Measurements from ENCODE around the gene MREG.

DNA sequence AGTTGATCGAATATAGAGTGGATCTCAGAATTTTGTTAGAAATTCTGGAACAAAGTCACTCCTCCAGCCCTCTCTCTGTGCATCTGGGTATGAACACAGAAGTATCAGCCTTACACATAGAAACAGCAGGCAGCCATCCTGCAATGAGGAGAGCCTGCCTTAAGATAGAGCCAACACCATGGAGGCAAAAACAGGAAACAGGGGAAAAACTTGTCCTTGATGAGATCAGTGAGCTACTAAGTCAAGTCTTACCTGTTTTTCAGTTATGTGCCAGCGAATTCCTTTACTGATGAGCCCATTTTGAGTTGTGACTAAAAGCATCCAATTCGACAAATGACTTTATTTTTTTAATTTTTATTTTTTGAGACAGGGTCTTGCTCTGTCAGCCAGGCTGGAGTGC is 26.6 kb upstream of the MREG start:
- TF ChIP-seq CTCF (IDR thresholded peaks at IDR 0.05) (no peak), POLR2A (IDR thresholded peaks at IDR 0.05) (no peak)

All from testis (tissue), 2 donors.